Fibroblast of lung (primary cell): ENCODE measurements around the gene QSOX2. TPM values are rescaled to one million over a fixed set of nuclear protein-coding genes. Genes with fewer than 3 reads are reported as not detected.

ENCODE experiments used
- DNase-seq, 2 donors: peaks; one replicate each; pipeline versions ENCODE4 v3.0.0 to v3.0.0-alpha.2; 2010; ENCODE audit warnings: low read depth in 2 of 2
- H2AFZ ChIP-seq: 2 replicates; pipeline ENCODE4 v1.5.1; 2012; ENCODE audit warnings: low read length, control low read depth, inconsistent platforms
- H3K27ac ChIP-seq: 2 replicates; pipeline ENCODE4 v1.5.1; 2011; ENCODE audit warnings: low read length, control low read depth; ENCODE audit not compliant: insufficient read depth
- H3K27me3 ChIP-seq: 2 replicates; pipeline ENCODE4 v1.5.1; 2011; ENCODE audit warnings: mild to moderate bottlenecking, low read length; ENCODE audit not compliant: control insufficient read depth, insufficient read depth
- H3K36me3 ChIP-seq: 2 replicates; pipeline ENCODE4 v1.5.1; 2011; ENCODE audit warnings: low read length; ENCODE audit not compliant: control insufficient read depth, insufficient read depth
- H3K4me1 ChIP-seq: 2 replicates; pipeline ENCODE4 v1.5.1; 2011; ENCODE audit warnings: low read length; ENCODE audit not compliant: control insufficient read depth, insufficient read depth; ENCODE audit errors: extremely low read depth
- H3K4me2 ChIP-seq: 2 replicates; pipeline ENCODE4 v1.5.1; 2011; ENCODE audit warnings: low read length, control low read depth; ENCODE audit not compliant: insufficient read depth; ENCODE audit errors: extremely low read depth
- H3K4me3 ChIP-seq, 4 experiments: fragments of 200-600 bp in 1 of 4; sonication (generic) in 1 of 4; replicated peaks in 1 of 4; 2 replicates each; pipeline ENCODE4 v1.5.1; 2011 to 2016; ENCODE audit warnings: low read length in 4 of 4, low read depth in 3 of 4, mild to moderate bottlenecking in 3 of 4, control low read depth in 2 of 4, inconsistent platforms in 1 of 4, mixed read lengths in 1 of 4; ENCODE audit not compliant: insufficient read depth in 1 of 4; ENCODE audit errors: control extremely low read depth in 1 of 4
- H3K79me2 ChIP-seq: 2 replicates; pipeline ENCODE4 v1.5.1; 2012; ENCODE audit warnings: mild to moderate bottlenecking, low read length, inconsistent platforms; ENCODE audit not compliant: control insufficient read depth, insufficient read depth
- H3K9ac ChIP-seq: 2 replicates; pipeline ENCODE4 v1.5.1; 2011; ENCODE audit warnings: mild to moderate bottlenecking, low read length, control low read depth; ENCODE audit not compliant: insufficient read depth
- H3K9me3 ChIP-seq: 2 replicates; pipeline ENCODE4 v1.5.1; 2012; ENCODE audit warnings: low read depth, low read length; ENCODE audit not compliant: control insufficient read depth, insufficient read depth
- H4K20me1 ChIP-seq: 2 replicates; pipeline ENCODE4 v1.5.1; 2011; ENCODE audit warnings: low read length; ENCODE audit not compliant: control insufficient read depth, insufficient read depth; ENCODE audit errors: extremely low read depth
- EZH2 ChIP-seq: IDR thresholded peaks from 2 replicates; pipeline ENCODE4 v1.5.1; 2012; ENCODE audit warnings: low read length, control low read depth, mild to moderate bottlenecking; ENCODE audit errors: missing control alignments
- polyA plus RNA-seq, 2 donors: library from polyadenylated mRNA; depleted of rRNA in 1 of 2; stranded (reverse) in 1 of 2; unstranded in 1 of 2; fragments of >200 nt; gene quantifications; 2 replicates each; pipeline ENCODE4 v1.2.1, GENCODE V29; 2011 to 2012; ENCODE audit warnings: missing spikeins in 1 of 2
- total RNA-seq: library from RNA; depleted of rRNA; stranded (reverse); fragments of >200 nt; gene quantifications from 2 replicates; pipeline ENCODE4 v1.2.1, GENCODE V29; 2014
- TF ChIP-seq, protein P1 (sequence below), 2 donors: IDR thresholded peaks in 1 of 2; conservative IDR thresholded peaks in 1 of 2; 1 replicate in 1 of 2; 2 replicates in 1 of 2; pipeline ENCODE4 v1.5.1; 2011 to 2012; ENCODE audit warnings: low read length in 2 of 2, control low read depth in 1 of 2, inconsistent platforms in 1 of 2, low read depth in 1 of 2, mild to moderate bottlenecking in 1 of 2

QSOX2 gene
- total and polyA plus RNA-seq, 2 donors (not counting 1 experiment from before 2014, with no cell fraction given) = 7.8 to 13.2 TPM

DNA sequence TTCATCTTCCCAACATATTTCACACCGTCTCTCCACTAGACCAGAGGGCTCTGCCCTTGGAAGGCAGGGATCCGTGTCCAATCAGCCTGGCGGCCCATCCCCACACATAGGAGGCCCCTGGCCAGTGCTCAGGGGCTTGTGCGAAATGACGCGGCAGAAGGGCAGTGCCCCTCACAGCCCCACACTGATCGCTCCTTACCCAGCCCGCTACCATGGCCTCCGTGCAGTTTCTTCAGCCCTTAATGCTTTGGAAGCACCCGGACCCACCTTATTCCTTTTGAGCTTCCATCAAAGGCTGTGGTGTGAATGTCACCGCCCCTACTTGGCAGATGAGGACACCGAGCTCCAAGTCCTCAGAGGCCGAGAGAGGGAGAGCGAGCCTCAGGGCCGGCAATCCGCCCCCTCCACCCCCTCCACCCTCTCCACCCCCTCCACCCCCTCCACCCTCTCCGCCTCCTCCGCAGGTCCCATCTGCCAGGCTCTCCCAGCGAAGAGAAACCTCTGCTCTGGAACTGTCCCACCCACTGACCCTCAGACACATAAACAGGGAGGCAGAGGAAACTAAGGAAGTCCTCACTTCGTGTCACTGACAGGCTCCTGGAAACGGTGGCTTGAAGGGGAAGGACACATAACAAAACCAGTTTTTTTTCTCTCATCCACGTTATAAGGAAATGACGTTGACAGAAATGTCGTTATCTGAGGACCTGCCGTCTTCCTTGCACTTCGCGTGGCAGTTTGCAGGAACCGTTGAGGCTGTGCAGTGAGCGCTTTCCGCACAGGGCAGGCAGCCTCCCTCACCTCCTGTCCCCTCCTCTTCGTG is 13.9 kb downstream of the QSOX2 start:
- no peak for TF ChIP-seq EZH2
- TF ChIP-seq, protein P1, sequence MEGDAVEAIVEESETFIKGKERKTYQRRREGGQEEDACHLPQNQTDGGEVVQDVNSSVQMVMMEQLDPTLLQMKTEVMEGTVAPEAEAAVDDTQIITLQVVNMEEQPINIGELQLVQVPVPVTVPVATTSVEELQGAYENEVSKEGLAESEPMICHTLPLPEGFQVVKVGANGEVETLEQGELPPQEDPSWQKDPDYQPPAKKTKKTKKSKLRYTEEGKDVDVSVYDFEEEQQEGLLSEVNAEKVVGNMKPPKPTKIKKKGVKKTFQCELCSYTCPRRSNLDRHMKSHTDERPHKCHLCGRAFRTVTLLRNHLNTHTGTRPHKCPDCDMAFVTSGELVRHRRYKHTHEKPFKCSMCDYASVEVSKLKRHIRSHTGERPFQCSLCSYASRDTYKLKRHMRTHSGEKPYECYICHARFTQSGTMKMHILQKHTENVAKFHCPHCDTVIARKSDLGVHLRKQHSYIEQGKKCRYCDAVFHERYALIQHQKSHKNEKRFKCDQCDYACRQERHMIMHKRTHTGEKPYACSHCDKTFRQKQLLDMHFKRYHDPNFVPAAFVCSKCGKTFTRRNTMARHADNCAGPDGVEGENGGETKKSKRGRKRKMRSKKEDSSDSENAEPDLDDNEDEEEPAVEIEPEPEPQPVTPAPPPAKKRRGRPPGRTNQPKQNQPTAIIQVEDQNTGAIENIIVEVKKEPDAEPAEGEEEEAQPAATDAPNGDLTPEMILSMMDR (conservative IDR thresholded peaks at IDR 0.05 in 1 of 2, IDR thresholded peaks at IDR 0.05 in 1 of 2; ENCODE audit: low read depth in 1 of 2, low read length in 2 of 2) = no peak
- H3K36me3 ChIP-seq = no peaks in the 10 kb centered on the region
- no peak overlapping the region for H3K4me3 ChIP-seq
- H3K9ac ChIP-seq = no peak overlapping the region
- peaks cover 3% of the 10 kb centered on the region for H3K79me2 ChIP-seq
- H2AFZ ChIP-seq = no peak overlapping the region
- DNase-seq = no peak
- H3K27me3 ChIP-seq = no peaks in the 10 kb centered on the region
- no peak overlapping the region for H3K27ac ChIP-seq
- peaks cover 2% of the 10 kb centered on the region for H4K20me1 ChIP-seq
- no peak overlapping the region for H3K4me2 ChIP-seq
- H3K4me1 ChIP-seq = no peaks in the 10 kb centered on the region
- H3K9me3 ChIP-seq = no peaks in the 10 kb centered on the region

DNA sequence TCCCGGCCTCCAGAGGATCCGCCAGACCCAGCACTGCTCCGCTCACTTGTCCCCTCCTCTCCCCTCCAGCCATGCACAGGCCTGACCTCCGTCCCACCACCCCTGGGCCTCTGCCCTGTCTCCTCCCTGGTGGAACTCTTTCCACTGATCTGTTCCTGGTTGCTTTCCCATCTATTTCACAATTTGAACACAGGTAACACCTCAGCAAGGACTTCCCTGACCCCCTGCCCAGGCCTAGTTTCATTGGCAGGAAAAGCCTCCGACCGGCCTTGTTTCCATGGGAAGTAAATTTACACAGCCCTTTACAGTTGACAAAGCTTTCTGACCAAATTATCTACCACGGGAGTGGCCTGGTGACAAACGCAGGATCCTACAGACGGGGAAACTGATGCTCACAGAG is 14.8 kb downstream of the QSOX2 start:
- Histone ChIP-seq H2AFZ (no peak overlapping the region), H4K20me1 (peaks cover 2% of the 10 kb centered on the region)

DNA sequence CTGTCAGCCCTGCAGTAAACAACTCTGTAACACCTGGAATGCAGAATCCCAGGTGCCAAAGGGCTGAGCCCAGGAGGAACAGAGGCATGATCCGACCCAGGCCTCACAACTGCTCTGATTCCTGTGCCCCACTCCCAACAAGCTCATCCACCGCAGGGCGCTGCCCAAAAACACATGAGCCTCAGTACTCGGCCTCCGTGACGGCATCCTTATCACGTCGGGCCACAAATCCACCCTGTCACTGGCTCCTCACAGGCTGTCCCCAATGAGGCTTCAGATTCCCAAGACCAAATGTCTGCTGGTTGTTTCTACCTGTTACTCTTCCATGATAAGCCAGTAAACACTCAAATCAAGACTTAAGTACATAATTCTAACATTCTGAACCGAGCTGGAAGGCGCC is 15.2 kb downstream of the QSOX2 start:
- DNase-seq = no peak
- H4K20me1 ChIP-seq = peaks cover 2% of the 10 kb centered on the region
- peaks cover 3% of the 10 kb centered on the region for H3K79me2 ChIP-seq
- H3K4me3 ChIP-seq = no peak overlapping the region
- no peak overlapping the region for H3K27ac ChIP-seq
- H3K4me1 ChIP-seq = no peaks in the 10 kb centered on the region
- H3K4me2 ChIP-seq = no peak overlapping the region
- H3K9ac ChIP-seq = no peak overlapping the region
- TF ChIP-seq EZH2 = no peak
- TF ChIP-seq, protein P1 (conservative IDR thresholded peaks at IDR 0.05 in 1 of 2, IDR thresholded peaks at IDR 0.05 in 1 of 2; ENCODE audit: low read depth in 1 of 2, low read length in 2 of 2) = no peak
- H3K36me3 ChIP-seq = no peaks in the 10 kb centered on the region
- H3K27me3 ChIP-seq = no peaks in the 10 kb centered on the region
- no peaks in the 10 kb centered on the region for H3K9me3 ChIP-seq
- H2AFZ ChIP-seq = no peak overlapping the region

More for the DNA sequence above, 14.8 kb downstream of the QSOX2 start:
- H3K4me1 ChIP-seq = no peaks in the 10 kb centered on the region
- H3K36me3 ChIP-seq = no peaks in the 10 kb centered on the region
- H3K9ac ChIP-seq = no peak overlapping the region
- H3K4me3 ChIP-seq = no peak overlapping the region
- DNase-seq = no peak
- H3K27me3 ChIP-seq = no peaks in the 10 kb centered on the region
- H3K27ac ChIP-seq = no peak overlapping the region
- no peak overlapping the region for H3K4me2 ChIP-seq
- TF ChIP-seq, protein P1 (conservative IDR thresholded peaks at IDR 0.05 in 1 of 2, IDR thresholded peaks at IDR 0.05 in 1 of 2; ENCODE audit: low read depth in 1 of 2, low read length in 2 of 2) = no peak
- no peak for TF ChIP-seq EZH2
- peaks cover 3% of the 10 kb centered on the region for H3K79me2 ChIP-seq
- H3K9me3 ChIP-seq = no peaks in the 10 kb centered on the region
